ENCODE results near the gene COL4A2.

The COL4A2 gene

GRCh38 chr13:110503979-110504499 lies 197.0 kb downstream of the COL4A2 start:
- no peak for DNase-seq

GRCh38 chr13:110505594-110505993 lies 198.5 kb downstream of the COL4A2 start:
- no peak for DNase-seq

GRCh38 chr13:110506396-110506795 lies 199.3 kb downstream of the COL4A2 start:
- no peak for DNase-seq

GRCh38 chr13:110506859-110507566 lies 199.9 kb downstream of the COL4A2 start:
- DNase-seq: no peak

GRCh38 chr13:110507678-110508381 lies 200.7 kb downstream of the COL4A2 start:
- DNase-seq: no peak

GRCh38 chr13:110509478-110509926 lies 202.4 kb downstream of the COL4A2 start:
- no peak for DNase-seq

GRCh38 chr13:110509971-110510786 lies 203.1 kb downstream of the COL4A2 start:
- DNase-seq: no peak

- DNase-seq: no peak
Measured at GRCh38 chr13:110511509-110512181, 204.6 kb downstream of the COL4A2 start.

- no peak for DNase-seq
Measured at GRCh38 chr13:110512198-110512740, 205.2 kb downstream of the COL4A2 start.

- no peak for DNase-seq
Measured at GRCh38 chr13:110516500-110516899, 209.4 kb downstream of the COL4A2 start.

GRCh38 chr13:110517505-110518225 lies 210.6 kb downstream of the COL4A2 start:
- no peak for DNase-seq

GRCh38 chr13:110518226-110518525 lies 211.1 kb downstream of the COL4A2 start:
- no peak for DNase-seq

- DNase-seq: no peak
Measured at GRCh38 chr13:110518571-110518970, 211.5 kb downstream of the COL4A2 start.

- DNase-seq: no peak
Measured at GRCh38 chr13:110519046-110519445, 212.0 kb downstream of the COL4A2 start.

- no peak for DNase-seq
Measured at GRCh38 chr13:110519506-110519905, 212.4 kb downstream of the COL4A2 start.

- DNase-seq: no peak
Measured at GRCh38 chr13:110520431-110521295, 213.6 kb downstream of the COL4A2 start.

- no peak for DNase-seq
Measured at GRCh38 chr13:110521296-110521680, 214.2 kb downstream of the COL4A2 start.

- no peak for DNase-seq
Measured at GRCh38 chr13:110521946-110522345, 214.9 kb downstream of the COL4A2 start.

GRCh38 chr13:110522721-110523120 lies 215.6 kb downstream of the COL4A2 start:
- no peak for DNase-seq

GRCh38 chr13:110523180-110523579 lies 216.1 kb downstream of the COL4A2 start:
- no peak for DNase-seq

Measured in NCI-H446 (cell line).